Cerebellar nuclear complex (tissue), 1 donor: Measurements from ENCODE around the gene AKR1C4.
"Not testable (repeated sequence)": the region's sequence is repeated elsewhere in the genome, so short reads cannot be mapped to it uniquely, and the experiment has no call there.

Experiments
- DNase-seq, 2 experiments: peaks; one replicate each; lab custom pipeline; 2025; lab: John Stamatoyannopoulos, UW

Gene AKR1C4

GRCh38 chr10:5196702-5197113 lies at the start of gene AKR1C4:
Gene AKR1C4 (plus strand): TSS chr10:5196837. CDS start chr10:5196868, 31 bp downstream.
- DNase-seq: no peak

GRCh38 chr10:5146920-5147254 lies 49.8 kb upstream of the AKR1C4 start:
- no peak for DNase-seq

- no peak for DNase-seq
Measured at GRCh38 chr10:5147255-5147980, 49.2 kb upstream of the AKR1C4 start.

GRCh38 chr10:5147981-5148677 lies 48.5 kb upstream of the AKR1C4 start:
- DNase-seq: no peak

- no peak for DNase-seq
Measured at GRCh38 chr10:5148678-5149032, 48.0 kb upstream of the AKR1C4 start.

- DNase-seq: no peak
Measured at GRCh38 chr10:5151076-5151475, 45.6 kb upstream of the AKR1C4 start.

GRCh38 chr10:5155951-5156350 lies 40.7 kb upstream of the AKR1C4 start:
- no peak for DNase-seq

GRCh38 chr10:5157501-5157900 lies 39.1 kb upstream of the AKR1C4 start:
- DNase-seq: no peak

- DNase-seq: no peak
Measured at GRCh38 chr10:5159126-5159525, 37.5 kb upstream of the AKR1C4 start.

GRCh38 chr10:5163487-5163886 lies 33.1 kb upstream of the AKR1C4 start:
- DNase-seq: no peak

- no peak for DNase-seq
Measured at GRCh38 chr10:5165738-5166137, 30.9 kb upstream of the AKR1C4 start.

GRCh38 chr10:5168897-5169420 lies 27.7 kb upstream of the AKR1C4 start:
- DNase-seq: no peak

GRCh38 chr10:5175581-5175980 lies 21.1 kb upstream of the AKR1C4 start:
- DNase-seq: not testable (repeated sequence)

- not testable (repeated sequence) for DNase-seq
Measured at GRCh38 chr10:5180503-5180902, 16.1 kb upstream of the AKR1C4 start.

GRCh38 chr10:5183923-5184322 lies 12.7 kb upstream of the AKR1C4 start:
- no peak for DNase-seq

- no peak for DNase-seq
Measured at GRCh38 chr10:5184987-5185775, 11.5 kb upstream of the AKR1C4 start, which contains the start of gene AKR1C8. Gene AKR1C8 (minus strand): TSS chr10:5185150. CDS start chr10:5185104, 46 bp downstream.

- DNase-seq: no peak
Measured at GRCh38 chr10:5187867-5188266, 8.8 kb upstream of the AKR1C4 start.

- DNase-seq: no peak
Measured at GRCh38 chr10:5188358-5188757, 8.3 kb upstream of the AKR1C4 start.

- no peak for DNase-seq
Measured at GRCh38 chr10:5194431-5194830, 2.2 kb upstream of the AKR1C4 start.

GRCh38 chr10:5195727-5196374 lies 786 bp upstream of the AKR1C4 start:
- no peak for DNase-seq

GRCh38 chr10:5198386-5198785 lies 1.7 kb downstream of the AKR1C4 start:
- DNase-seq: no peak

- no peak for DNase-seq
Measured at GRCh38 chr10:5199398-5199797, 2.8 kb downstream of the AKR1C4 start.
